GM21360 (cell line): Measurements from ENCODE around the gene RUBCNL.
A peak's percentile ranks its signal among the peaks of the same experiment; 100 is the strongest.

ENCODE experiments used
- ATAC-seq: cut with Tn5 transposase; IDR thresholded peaks from one replicate; pipeline ENCODE4 v1.9.1; 2021; ENCODE audit warnings: mild to moderate bottlenecking, moderate library complexity; ENCODE audit not compliant: unreplicated experiment

The RUBCNL gene

DNA sequence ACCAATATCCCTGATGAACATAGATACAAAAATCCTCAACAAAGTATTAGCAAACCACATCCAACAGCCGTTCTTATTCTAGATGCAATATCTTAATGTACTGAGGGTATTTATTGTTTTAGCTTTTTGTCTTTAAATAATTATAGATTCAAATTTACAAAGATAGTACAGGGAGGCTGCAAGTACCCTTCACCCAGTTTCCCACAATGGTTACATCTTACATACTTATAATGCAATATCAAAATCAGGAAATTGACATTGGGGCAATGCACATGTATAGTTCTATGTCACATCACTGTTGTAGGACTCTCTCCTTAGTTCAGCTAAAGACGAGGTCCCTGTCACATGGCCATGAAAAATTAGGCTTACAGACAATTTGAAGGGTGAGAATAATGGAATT lies 75.8 kb downstream of the RUBCNL start:
- ATAC-seq, result no peak

DNA sequence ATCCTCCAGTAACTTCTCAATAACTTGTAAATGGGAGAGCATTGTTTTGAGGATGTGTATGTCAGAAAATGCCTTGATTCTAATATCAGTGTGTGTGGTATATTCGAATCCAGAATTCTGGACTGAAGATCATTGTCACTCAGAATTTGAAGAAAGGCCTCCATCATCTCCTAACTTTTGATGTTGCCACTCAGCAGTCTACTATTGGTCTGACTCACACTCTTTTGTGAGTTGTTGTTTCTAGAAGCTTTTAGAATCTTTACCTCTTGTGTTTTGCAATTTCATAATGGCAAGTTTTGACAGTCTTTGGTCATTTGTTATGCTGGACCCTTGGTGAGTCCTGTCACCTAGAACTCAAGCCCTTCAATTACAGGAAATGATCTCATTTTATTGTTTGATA lies 77.0 kb downstream of the RUBCNL start:
- ATAC-seq, result no peak

DNA sequence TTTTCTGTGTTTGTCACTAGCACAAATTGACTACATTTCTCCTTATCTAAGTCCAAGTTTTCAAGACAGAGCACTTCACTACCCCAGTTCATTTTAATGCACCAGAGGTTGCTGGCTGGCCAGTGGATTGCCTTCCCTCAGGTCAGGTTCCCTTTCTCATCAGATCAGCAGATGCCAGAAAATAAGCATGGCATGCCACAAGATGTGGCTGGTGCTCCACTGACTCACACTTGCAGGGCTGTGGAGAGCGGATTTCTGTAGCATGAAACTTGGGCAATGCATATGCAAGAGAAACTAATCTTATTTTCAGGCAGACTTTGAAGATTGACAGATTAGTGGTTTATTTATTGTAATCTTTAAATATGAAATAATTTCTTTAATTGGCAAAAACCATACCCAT lies 79.5 kb downstream of the RUBCNL start:
- no peak for ATAC-seq

DNA sequence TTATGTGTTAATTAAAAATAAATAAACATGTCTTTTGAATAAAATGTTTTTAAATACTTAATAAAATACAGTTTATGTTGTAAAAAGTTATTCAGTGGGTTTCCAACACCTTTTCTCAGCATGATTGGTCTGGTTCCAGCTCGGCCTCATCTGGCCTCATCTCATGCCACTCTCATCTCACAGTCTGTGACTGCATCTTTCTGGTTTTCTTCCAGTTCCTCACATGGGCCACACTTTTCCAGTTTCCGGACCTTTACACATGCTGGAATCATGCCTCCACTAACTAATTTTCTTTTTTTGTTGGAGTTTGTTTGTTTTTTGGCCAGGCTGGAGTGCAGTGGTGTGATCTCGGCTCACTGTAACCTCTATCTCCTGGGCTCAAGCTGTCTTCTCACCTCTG lies 82.5 kb downstream of the RUBCNL start:
- no peak for ATAC-seq

DNA sequence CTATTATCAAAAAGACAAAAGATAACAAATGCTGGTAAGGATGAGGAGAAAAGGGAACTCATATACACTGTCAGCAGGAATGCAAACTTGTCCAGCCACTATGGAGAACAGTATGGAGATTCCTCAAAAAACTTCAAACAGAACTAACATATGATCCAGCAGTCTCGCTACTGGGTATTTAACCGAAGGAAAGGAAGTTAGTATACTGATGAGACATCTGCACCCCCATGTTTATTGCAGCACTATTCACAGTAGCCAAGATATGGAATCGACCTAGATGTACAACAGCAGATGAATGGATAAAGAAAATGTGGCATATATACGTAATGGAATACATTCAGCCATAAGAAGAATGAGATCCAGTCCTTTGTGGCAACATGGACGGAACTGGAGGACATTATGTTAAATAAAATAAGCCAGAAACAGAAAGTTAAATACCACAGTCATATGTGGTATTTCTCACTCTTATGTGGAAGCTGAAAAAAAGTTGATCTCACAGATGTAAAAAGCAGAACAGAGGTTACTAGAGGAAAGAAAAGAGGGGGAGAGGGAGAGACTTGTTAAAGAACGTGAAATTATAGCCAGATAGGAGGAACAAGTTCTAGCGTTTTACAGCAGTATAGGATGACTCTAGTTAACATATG lies 83.2 kb downstream of the RUBCNL start:
- no peak for ATAC-seq

DNA sequence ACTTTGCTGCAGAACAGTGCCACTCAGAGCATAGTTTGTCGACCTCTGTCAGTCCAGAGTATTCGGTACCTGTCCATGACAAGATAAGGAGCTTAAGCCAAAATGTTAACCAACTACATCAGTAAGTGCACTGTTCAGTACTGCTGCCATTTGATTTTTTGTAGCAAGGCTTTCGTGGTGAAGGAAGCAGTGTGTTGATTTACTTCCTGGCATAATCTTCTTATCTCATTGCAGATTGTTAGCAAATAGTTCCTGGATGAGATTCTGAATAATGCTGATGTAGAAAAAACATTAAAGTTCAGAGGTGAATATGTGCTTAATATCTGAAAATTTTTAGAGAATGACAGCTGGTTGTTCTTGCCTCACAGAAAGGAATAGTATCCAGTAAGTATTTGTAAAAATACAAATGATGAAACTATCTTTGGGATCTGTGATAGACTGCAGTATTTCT lies 89.7 kb downstream of the RUBCNL start:
- no peak for ATAC-seq

DNA sequence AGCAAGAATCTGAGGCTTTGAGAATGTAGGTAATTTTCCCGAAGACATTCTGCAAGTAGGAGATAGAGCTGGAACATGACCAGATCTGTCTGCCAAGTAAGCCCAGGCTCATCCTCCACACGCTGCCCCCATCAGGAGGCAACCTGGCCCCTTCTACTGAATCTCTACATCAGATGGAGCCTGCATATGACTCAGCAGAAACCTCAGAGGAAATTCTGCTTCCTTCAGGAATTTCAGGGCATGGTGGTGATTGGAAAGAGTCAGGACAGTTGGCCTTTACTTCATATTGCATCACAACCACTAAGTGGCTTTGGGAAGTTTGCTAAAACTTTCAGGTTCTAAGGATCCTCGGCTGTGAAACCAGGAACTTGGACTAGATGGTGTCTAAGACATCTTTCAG lies 90.1 kb downstream of the RUBCNL start:
- no peak for ATAC-seq

DNA sequence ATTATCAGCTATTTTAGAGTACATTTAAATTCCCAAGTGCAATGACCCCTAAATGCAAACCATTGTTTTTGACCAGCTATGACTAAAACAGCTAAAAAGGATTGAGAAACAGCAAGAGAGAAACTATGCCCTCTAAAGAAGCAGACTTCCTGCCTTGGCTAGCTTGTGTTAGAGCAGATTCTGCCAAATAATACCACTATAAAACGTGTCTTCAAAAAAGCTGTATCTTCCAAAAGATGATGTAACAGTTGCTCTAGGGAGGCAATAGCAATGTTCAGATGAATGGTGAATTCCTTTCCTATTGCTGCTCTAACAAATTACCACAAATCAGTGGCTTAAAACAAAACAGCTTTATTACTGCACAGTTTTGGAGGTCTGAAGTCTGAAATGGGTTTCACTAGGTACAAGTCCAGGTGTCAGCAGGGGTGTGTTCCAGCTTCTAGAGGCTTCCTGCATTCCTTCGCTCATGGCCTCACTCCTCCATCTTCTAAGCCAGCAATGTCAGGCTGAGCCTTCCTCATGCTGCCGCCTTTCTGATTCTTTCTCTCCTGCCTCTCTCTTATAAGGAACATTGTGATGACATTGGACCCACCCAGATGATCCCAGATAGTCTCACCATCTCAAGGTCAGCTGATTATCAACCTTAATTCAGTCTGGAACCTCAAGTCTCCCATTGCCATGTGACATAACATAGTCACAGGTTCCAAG lies 90.8 kb downstream of the RUBCNL start:
- peak; percentile 32 for ATAC-seq

DNA sequence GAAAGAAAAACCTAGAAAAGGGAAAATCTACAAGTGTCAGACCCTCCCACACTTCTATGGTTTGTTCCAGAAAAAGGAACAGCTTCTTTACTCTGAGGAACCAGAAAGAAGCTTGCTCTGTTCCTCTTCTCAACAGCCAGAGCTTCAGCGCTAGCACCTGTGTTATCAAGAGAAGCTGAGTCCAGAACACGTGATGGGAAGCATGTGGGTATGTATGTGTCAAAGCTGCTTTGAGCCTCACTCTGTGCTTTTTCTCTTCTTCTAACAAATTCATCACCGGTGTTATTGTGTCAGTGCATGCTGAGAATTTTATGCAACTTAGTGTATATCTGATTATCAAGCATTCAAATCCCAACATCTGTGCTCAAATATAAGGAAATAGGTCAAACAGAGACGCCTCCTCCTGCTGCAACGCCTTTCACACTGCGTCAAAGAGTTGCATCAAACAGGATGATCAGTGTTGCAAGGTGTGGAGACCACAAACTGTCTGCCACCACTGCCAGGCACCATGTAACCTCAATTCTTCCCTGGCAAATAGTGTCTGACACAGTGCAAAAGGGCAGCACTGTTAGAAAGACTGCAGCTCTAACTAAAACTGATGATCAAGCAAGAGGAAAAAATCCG lies 91.4 kb downstream of the RUBCNL start:
- peak; percentile 64 for ATAC-seq

DNA sequence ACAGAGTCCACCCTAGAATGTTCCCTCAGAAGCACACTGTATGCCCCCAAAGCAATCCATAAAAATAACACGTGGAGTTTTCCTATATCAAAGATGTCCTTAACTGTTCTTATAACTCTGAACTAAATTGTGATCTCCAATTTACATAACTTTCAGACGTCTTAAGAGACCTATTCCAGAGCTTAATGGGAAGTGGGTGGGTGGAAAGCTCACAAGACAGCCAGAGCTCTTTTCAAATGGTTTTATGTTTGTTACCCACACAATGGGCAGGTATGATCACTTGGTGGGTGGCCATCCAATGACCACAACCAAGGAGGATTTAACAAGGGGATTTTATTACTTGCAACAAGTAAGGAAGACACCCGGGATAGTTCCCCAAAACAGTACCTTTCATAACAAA lies 93.6 kb downstream of the RUBCNL start:
- ATAC-seq, result no peak
